SK-N-SH treated with all-trans-retinoic acid at 6 μM for 48 hours (cell line): ENCODE data around the gene B3GNT5.

ENCODE experiments used
- BACH2 ChIP-seq: fragments of 250-450 bp; sonication (Bioruptor Pico); IDR thresholded peaks from 2 replicates; pipeline ENCODE4 v1.9.0; 2021; ENCODE audit warnings: mild to moderate bottlenecking, borderline replicate concordance
- ESRRG ChIP-seq: fragments of 250-450 bp; sonication (Bioruptor Pico); IDR thresholded peaks from 2 replicates; pipeline ENCODE4 v1.6.1; 2021; ENCODE audit warnings: mild to moderate bottlenecking
- ISL1 ChIP-seq: fragments of 250-450 bp; sonication (Bioruptor Pico); IDR thresholded peaks from 2 replicates; pipeline ENCODE4 v2.1.2; 2022; ENCODE audit warnings: mild to moderate bottlenecking, moderate library complexity
- RARB ChIP-seq: fragments of 250-450 bp; sonication (Bioruptor Pico); IDR thresholded peaks from 2 replicates; pipeline ENCODE4 v1.8.0; 2021; ENCODE audit warnings: mild to moderate bottlenecking, moderate library complexity
- ZFP30 ChIP-seq: fragments of 450-650 bp; formaldehyde crosslinking; IDR thresholded peaks from 2 replicates; pipeline ENCODE4 v1.5.0; 2022; ENCODE audit warnings: mild to moderate bottlenecking, moderate library complexity
- ZNF70 ChIP-seq: fragments of 450-650 bp; formaldehyde crosslinking; IDR thresholded peaks from 2 replicates; pipeline ENCODE4 v1.5.0; 2020; ENCODE audit warnings: mild to moderate bottlenecking, moderate library complexity
- TF ChIP-seq, protein P1 (sequence below): fragments of 250-450 bp; sonication (Bioruptor Pico); IDR thresholded peaks from 2 replicates; pipeline ENCODE4 v1.5.0; 2020; ENCODE audit warnings: mild to moderate bottlenecking, moderate library complexity
- TF ChIP-seq, protein P2 (sequence below): fragments of 250-450 bp; sonication (Bioruptor Pico); IDR thresholded peaks from 2 replicates; pipeline ENCODE4 v1.8.0; 2020; ENCODE audit warnings: mild to moderate bottlenecking, moderate library complexity, borderline replicate concordance

DNA sequence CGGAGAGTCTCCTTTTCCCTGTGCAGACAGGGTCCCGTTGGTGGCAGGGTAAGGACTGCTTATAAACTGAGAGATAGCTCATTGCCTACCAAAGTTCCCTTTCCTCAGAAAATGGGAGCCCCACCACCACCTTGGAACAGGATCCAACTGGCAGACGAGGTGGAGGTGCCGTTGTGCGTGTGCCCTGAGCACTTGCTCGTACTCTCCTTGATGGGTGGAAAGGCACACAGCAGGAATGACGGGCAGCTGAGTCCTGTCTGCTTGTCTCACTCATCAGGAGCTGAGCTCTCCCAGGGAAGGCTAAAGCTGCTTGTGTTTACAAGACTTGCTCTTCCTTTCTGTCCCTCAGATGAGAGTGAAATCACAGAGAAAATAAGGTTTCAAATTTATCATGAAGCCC lies 60.7 kb downstream of the B3GNT5 start:
- TF ChIP-seq, protein P1, sequence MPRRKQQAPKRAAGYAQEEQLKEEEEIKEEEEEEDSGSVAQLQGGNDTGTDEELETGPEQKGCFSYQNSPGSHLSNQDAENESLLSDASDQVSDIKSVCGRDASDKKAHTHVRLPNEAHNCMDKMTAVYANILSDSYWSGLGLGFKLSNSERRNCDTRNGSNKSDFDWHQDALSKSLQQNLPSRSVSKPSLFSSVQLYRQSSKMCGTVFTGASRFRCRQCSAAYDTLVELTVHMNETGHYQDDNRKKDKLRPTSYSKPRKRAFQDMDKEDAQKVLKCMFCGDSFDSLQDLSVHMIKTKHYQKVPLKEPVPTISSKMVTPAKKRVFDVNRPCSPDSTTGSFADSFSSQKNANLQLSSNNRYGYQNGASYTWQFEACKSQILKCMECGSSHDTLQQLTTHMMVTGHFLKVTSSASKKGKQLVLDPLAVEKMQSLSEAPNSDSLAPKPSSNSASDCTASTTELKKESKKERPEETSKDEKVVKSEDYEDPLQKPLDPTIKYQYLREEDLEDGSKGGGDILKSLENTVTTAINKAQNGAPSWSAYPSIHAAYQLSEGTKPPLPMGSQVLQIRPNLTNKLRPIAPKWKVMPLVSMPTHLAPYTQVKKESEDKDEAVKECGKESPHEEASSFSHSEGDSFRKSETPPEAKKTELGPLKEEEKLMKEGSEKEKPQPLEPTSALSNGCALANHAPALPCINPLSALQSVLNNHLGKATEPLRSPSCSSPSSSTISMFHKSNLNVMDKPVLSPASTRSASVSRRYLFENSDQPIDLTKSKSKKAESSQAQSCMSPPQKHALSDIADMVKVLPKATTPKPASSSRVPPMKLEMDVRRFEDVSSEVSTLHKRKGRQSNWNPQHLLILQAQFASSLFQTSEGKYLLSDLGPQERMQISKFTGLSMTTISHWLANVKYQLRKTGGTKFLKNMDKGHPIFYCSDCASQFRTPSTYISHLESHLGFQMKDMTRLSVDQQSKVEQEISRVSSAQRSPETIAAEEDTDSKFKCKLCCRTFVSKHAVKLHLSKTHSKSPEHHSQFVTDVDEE (CRISPR knock-in tag): no peak
- TF ChIP-seq BACH2 (CRISPR knock-in tag): no peak
- TF ChIP-seq, protein P2, sequence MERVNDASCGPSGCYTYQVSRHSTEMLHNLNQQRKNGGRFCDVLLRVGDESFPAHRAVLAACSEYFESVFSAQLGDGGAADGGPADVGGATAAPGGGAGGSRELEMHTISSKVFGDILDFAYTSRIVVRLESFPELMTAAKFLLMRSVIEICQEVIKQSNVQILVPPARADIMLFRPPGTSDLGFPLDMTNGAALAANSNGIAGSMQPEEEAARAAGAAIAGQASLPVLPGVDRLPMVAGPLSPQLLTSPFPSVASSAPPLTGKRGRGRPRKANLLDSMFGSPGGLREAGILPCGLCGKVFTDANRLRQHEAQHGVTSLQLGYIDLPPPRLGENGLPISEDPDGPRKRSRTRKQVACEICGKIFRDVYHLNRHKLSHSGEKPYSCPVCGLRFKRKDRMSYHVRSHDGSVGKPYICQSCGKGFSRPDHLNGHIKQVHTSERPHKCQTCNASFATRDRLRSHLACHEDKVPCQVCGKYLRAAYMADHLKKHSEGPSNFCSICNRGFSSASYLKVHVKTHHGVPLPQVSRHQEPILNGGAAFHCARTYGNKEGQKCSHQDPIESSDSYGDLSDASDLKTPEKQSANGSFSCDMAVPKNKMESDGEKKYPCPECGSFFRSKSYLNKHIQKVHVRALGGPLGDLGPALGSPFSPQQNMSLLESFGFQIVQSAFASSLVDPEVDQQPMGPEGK (CRISPR knock-in tag): no peak
- no peak for TF ChIP-seq ZFP30
- TF ChIP-seq ISL1 (CRISPR knock-in tag): no peak
- no peak for TF ChIP-seq ZNF70
- no peak for TF ChIP-seq RARB (CRISPR knock-in tag)
- no peak for TF ChIP-seq ESRRG (CRISPR knock-in tag)
